Esophagus squamous epithelium (tissue), 4 donors: ENCODE data around the gene HMCN1.

Experiments used
- CTCF ChIP-seq, 6 experiments: fragments of 450-650 bp in 4 of 6; fragments of 200-600 bp in 2 of 6; sonication (generic) in 2 of 6; IDR thresholded peaks; one replicate each; pipeline ENCODE4 v1.5.1; 2016 to 2019; ENCODE audit warnings: antibody characterized with exemption in 6 of 6, mild to moderate bottlenecking in 4 of 6, moderate library complexity in 4 of 6
- POLR2A ChIP-seq, 4 donors: fragments of 450-650 bp; IDR thresholded peaks; one replicate each; pipeline ENCODE4 v1.6.1; 2017; ENCODE audit warnings: antibody characterized with exemption in 4 of 4, mild to moderate bottlenecking in 4 of 4, moderate library complexity in 3 of 4

- TF ChIP-seq POLR2A (IDR thresholded peaks at IDR 0.05): no peak
- no peak for TF ChIP-seq CTCF (IDR thresholded peaks at IDR 0.05)
These were observed 490.9 kb downstream of the HMCN1 start for GRCh38 chr1:186225096-186225495.
